Retinal pigment epithelial cell (primary cell): ENCODE measurements around the gene OR7A5.

Experiments
- DNase-seq: peaks from one replicate; pipeline ENCODE4 v3.0.0-alpha.2; 2010; ENCODE audit warnings: low read depth
- H3K4me3 ChIP-seq: 2 replicates; pipeline ENCODE4 v1.5.1; 2011; ENCODE audit warnings: mild to moderate bottlenecking, low read length, control low read depth, moderate library complexity
- TF ChIP-seq, protein P1 (sequence below): conservative IDR thresholded peaks from 2 replicates; pipeline ENCODE4 v1.5.1; 2011; ENCODE audit warnings: low read depth, low read length, control low read depth, inconsistent platforms

The OR7A5 gene

GRCh38 chr19:14835011-14835410 lies at the start of gene OR7A5, which contains the start of gene OR7C1:
TSS of gene OR7A5 (minus strand) at chr19:14835185. CDS start at chr19:14828241, 6,944 bp downstream.
TSS of gene OR7C1 (minus strand) at chr19:14835185. CDS start at chr19:14800136, 35,049 bp downstream.
- H3K4me3 ChIP-seq, result no peak within 1 kb of the TSS
- DNase-seq, result no peak
- TF ChIP-seq, protein P1, sequence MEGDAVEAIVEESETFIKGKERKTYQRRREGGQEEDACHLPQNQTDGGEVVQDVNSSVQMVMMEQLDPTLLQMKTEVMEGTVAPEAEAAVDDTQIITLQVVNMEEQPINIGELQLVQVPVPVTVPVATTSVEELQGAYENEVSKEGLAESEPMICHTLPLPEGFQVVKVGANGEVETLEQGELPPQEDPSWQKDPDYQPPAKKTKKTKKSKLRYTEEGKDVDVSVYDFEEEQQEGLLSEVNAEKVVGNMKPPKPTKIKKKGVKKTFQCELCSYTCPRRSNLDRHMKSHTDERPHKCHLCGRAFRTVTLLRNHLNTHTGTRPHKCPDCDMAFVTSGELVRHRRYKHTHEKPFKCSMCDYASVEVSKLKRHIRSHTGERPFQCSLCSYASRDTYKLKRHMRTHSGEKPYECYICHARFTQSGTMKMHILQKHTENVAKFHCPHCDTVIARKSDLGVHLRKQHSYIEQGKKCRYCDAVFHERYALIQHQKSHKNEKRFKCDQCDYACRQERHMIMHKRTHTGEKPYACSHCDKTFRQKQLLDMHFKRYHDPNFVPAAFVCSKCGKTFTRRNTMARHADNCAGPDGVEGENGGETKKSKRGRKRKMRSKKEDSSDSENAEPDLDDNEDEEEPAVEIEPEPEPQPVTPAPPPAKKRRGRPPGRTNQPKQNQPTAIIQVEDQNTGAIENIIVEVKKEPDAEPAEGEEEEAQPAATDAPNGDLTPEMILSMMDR, result no peak

DNA sequence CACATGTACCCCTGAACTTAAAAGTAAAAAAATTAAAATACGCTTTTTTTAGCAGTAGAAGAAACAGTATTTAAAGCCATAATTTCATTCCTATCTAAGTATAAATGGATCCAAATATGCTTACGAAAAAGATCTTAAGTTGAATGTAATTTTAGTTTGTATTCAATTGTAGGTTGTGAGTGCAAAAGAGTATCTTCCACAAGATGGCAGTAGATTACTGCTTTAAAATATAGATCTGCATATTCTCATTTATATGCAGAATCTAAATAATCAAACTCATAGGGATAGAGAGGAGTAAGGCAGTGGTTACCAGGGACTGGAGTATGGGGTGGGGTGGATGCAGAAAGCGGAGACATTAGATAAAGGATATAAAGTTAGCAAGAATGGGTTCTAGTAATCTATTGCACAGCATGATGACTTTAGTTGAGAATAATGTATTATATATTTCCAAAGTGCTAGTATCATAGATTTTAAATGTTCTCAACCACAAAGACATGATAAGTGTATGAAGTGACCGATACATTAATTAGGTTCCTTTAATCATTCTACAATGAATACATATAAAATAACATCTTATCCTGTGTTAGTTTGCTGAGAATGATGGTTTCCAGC lies 36.7 kb upstream of the OR7A5 start:
- no peak overlapping the region for H3K4me3 ChIP-seq
- DNase-seq, result no peak
- TF ChIP-seq, protein P1, result peak; percentile 27

GRCh38 chr19:14868497-14868896 lies 33.5 kb upstream of the OR7A5 start:
- TF ChIP-seq, protein P1, result no peak
- no peak overlapping the region for H3K4me3 ChIP-seq
- no peak for DNase-seq

DNA sequence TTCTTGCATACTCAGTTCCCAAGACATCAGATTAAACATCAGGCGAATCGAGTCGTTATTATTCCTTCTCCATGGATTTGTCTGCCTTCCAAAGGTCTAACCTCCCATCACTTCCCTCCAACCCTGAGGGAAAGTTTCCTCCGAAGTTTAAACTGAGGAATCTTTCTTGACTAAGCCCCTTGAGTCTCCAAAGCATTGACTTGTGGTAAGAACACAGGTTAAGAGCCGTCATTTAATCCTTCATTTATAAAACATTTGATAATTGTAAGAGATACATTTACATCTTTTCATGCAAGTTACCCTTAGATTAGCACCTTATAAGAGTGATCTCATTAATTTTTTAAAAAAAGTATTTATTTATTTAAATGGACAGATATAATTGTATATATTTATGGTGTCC lies 13.8 kb upstream of the OR7A5 start, which contains the start of gene OR7A10:
TSS of gene OR7A10 (minus strand) at position 101 of the 400 bp plus-strand sequence. CDS start 7,045 bp downstream, outside the sequence.
- DNase-seq, result no peak
- H3K4me3 ChIP-seq, result no peak within 1 kb of the TSS
- TF ChIP-seq, protein P1, result no peak

DNA sequence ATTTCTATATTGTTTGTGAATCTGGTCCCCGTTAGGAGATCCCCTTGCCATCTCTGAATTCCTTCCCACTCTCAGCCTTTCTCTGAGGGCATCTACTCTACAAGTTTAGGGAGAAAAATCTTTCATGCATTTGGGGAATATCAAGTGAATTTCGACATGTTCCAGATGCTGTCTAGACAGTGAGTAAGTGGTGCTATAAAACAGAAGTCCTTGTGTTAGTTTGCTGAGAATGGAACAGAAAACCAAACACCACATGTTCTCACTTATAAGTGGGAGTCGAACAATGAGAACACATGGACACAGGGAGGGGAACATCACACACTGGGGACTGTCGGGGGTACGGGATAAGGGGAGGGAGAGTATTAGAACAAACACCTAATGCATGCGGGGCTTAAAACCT lies 8.6 kb upstream of the OR7A5 start:
- no peak for DNase-seq
- TF ChIP-seq, protein P1, result no peak
- no peak overlapping the region for H3K4me3 ChIP-seq

GRCh38 chr19:14843169-14843568 lies 8.2 kb upstream of the OR7A5 start:
- no peak for DNase-seq
- H3K4me3 ChIP-seq, result no peak overlapping the region
- TF ChIP-seq, protein P1, result no peak

GRCh38 chr19:14840206-14840605 lies 5.2 kb upstream of the OR7A5 start:
- no peak for DNase-seq
- TF ChIP-seq, protein P1, result no peak
- no peak overlapping the region for H3K4me3 ChIP-seq
